Peyer's patch (tissue), 4 donors: ENCODE measurements around the gene LRRC74A.

ENCODE experiments used
- CTCF ChIP-seq, 6 experiments: fragments of 450-650 bp in 4 of 6; fragments of 200-600 bp in 2 of 6; sonication (generic) in 1 of 6; IDR thresholded peaks; one replicate each; pipeline ENCODE4 v1.5.1; 2017 to 2019; ENCODE audit warnings: antibody characterized with exemption in 6 of 6, mild to moderate bottlenecking in 3 of 6, moderate library complexity in 1 of 6
- POLR2A ChIP-seq, 2 donors: fragments of 450-650 bp; IDR thresholded peaks; one replicate each; pipeline ENCODE4 v1.5.1; 2017; ENCODE audit warnings: antibody characterized with exemption in 2 of 2, mild to moderate bottlenecking in 2 of 2, moderate library complexity in 2 of 2

GRCh38 chr14:76876076-76876475 lies 49.9 kb downstream of the LRRC74A start:
- TF ChIP-seq CTCF (IDR thresholded peaks at IDR 0.05) (peak; percentile 77 to 92 (median 86)), POLR2A (IDR thresholded peaks at IDR 0.05) (no peak)
